H9 (cell line): Measurements from ENCODE around the gene SARS1. TPM values are rescaled to one million over a fixed set of nuclear protein-coding genes. Genes with fewer than 3 reads are reported as not detected.

Experiments used
- DNase-seq: peaks from one replicate; pipeline ENCODE4 v3.0.0-alpha.2; 2017
- H2AFZ ChIP-seq: one replicate; pipeline ENCODE4 v1.6.1; 2013; ENCODE audit warnings: mild to moderate bottlenecking, low read length, control low read depth, moderate library complexity
- H2AK5ac ChIP-seq: 2 replicates; pipeline ENCODE4 v1.6.1; 2013; ENCODE audit warnings: low read length, control low read depth, mixed read lengths; ENCODE audit not compliant: insufficient read length
- H2BK120ac ChIP-seq: one replicate; pipeline ENCODE4 v1.6.1; 2013; ENCODE audit warnings: low read depth, mild to moderate bottlenecking, low read length, control low read depth, inconsistent platforms; ENCODE audit not compliant: poor library complexity, severe bottlenecking
- H2BK12ac ChIP-seq: 2 replicates; pipeline ENCODE4 v1.6.1; 2013; ENCODE audit warnings: low read length, control low read depth, mixed read lengths, low read depth; ENCODE audit not compliant: insufficient read length
- H2BK15ac ChIP-seq: 2 replicates; pipeline ENCODE4 v1.6.1; 2013; ENCODE audit warnings: low read depth, low read length, control low read depth
- H2BK20ac ChIP-seq: one replicate; pipeline ENCODE4 v1.6.1; 2013; ENCODE audit warnings: low read depth, mild to moderate bottlenecking, low read length, control low read depth, inconsistent platforms; ENCODE audit not compliant: poor library complexity, severe bottlenecking
- H2BK5ac ChIP-seq: 2 replicates; pipeline ENCODE4 v1.6.1; 2013; ENCODE audit warnings: low read length, control low read depth, mixed read lengths; ENCODE audit not compliant: insufficient read length
- H3K14ac ChIP-seq: 2 replicates; pipeline ENCODE4 v1.6.1; 2013; ENCODE audit warnings: low read length, control low read depth; ENCODE audit not compliant: insufficient read depth
- H3K18ac ChIP-seq: 2 replicates; pipeline ENCODE4 v1.6.1; 2013; ENCODE audit warnings: low read depth, mild to moderate bottlenecking, mixed read lengths, low read length, control low read depth; ENCODE audit not compliant: insufficient read length
- H3K23ac ChIP-seq: 2 replicates; pipeline ENCODE4 v1.6.1; 2013; ENCODE audit warnings: low read length, control low read depth, mixed read lengths, low read depth; ENCODE audit not compliant: insufficient read length
- H3K23me2 ChIP-seq: 2 replicates; pipeline ENCODE4 v1.6.1; 2013; ENCODE audit warnings: low read depth, mild to moderate bottlenecking, mixed read lengths, low read length, control low read depth; ENCODE audit not compliant: insufficient read length, poor library complexity, severe bottlenecking
- H3K27ac ChIP-seq: 2 replicates; pipeline ENCODE4 v1.5.1; 2013; ENCODE audit warnings: low read length, control low read depth, mixed read lengths, low read depth; ENCODE audit not compliant: insufficient read length
- H3K27me3 ChIP-seq: 2 replicates; pipeline ENCODE4 v1.6.1; 2013; ENCODE audit warnings: low read length, control low read depth, inconsistent platforms; ENCODE audit not compliant: insufficient read depth
- H3K4ac ChIP-seq: 2 replicates; pipeline ENCODE4 v1.6.1; 2013; ENCODE audit warnings: low read depth, mild to moderate bottlenecking, control low read depth, inconsistent platforms, low read length, moderate library complexity
- H3K4me1 ChIP-seq: 2 replicates; pipeline ENCODE4 v1.6.1; 2013; ENCODE audit warnings: low read length, control low read depth, inconsistent platforms; ENCODE audit not compliant: insufficient read depth
- H3K4me2 ChIP-seq: 2 replicates; pipeline ENCODE4 v1.6.1; 2013; ENCODE audit warnings: low read length, control low read depth, mixed read lengths; ENCODE audit not compliant: insufficient read length, insufficient read depth
- H3K56ac ChIP-seq: 2 replicates; pipeline ENCODE4 v1.6.1; 2013; ENCODE audit warnings: low read depth, mild to moderate bottlenecking, mixed read lengths, low read length, control low read depth; ENCODE audit not compliant: insufficient read length
- H3K79me1 ChIP-seq: 2 replicates; pipeline ENCODE4 v1.6.1; 2013; ENCODE audit warnings: low read depth, mild to moderate bottlenecking, moderate library complexity, low read length, control low read depth, inconsistent platforms; ENCODE audit not compliant: insufficient read depth, poor library complexity, severe bottlenecking
- H3K79me2 ChIP-seq: 2 replicates; pipeline ENCODE4 v1.6.1; 2013; ENCODE audit warnings: low read length, control low read depth, inconsistent platforms; ENCODE audit not compliant: insufficient read depth
- H3K9ac ChIP-seq: 2 replicates; pipeline ENCODE4 v1.6.1; 2013; ENCODE audit warnings: low read length, control low read depth, mixed read lengths; ENCODE audit not compliant: insufficient read length; ENCODE audit errors: extremely low read depth
- H3K9me3 ChIP-seq: one replicate; pipeline ENCODE4 v1.6.1; 2013; ENCODE audit warnings: low read depth, low read length, inconsistent platforms; ENCODE audit not compliant: control insufficient read depth
- H3T11ph ChIP-seq: one replicate; pipeline ENCODE4 v1.6.1; 2013; ENCODE audit warnings: mild to moderate bottlenecking, low read length, control low read depth, inconsistent platforms
- H4K20me1 ChIP-seq: one replicate; pipeline ENCODE4 v1.6.1; 2013; ENCODE audit not compliant: control insufficient read depth, insufficient read length, insufficient read depth
- H4K5ac ChIP-seq: 2 replicates; pipeline ENCODE4 v1.6.1; 2013; ENCODE audit warnings: low read depth, mild to moderate bottlenecking, mixed read lengths, low read length, control low read depth; ENCODE audit not compliant: insufficient read length
- H4K8ac ChIP-seq: replicated peaks from 2 replicates; pipeline ENCODE4 v1.6.1; 2013; ENCODE audit warnings: low read length, control low read depth, mixed read lengths, low read depth; ENCODE audit not compliant: insufficient read length
- H4K91ac ChIP-seq: 2 replicates; pipeline ENCODE4 v1.6.1; 2013; ENCODE audit warnings: low read depth, mild to moderate bottlenecking, moderate library complexity, mixed read lengths, low read length, control low read depth; ENCODE audit not compliant: insufficient read length
- H3K27ac Mint-ChIP-seq, 3 experiments: 2 replicates in 2 of 3; 3 replicates in 1 of 3; pipeline ENCODE4 v1.8.0; 2020 to 2021; ENCODE audit warnings: mixed read lengths in 3 of 3, mild to moderate bottlenecking in 1 of 3, moderate library complexity in 1 of 3
- H3K27me3 Mint-ChIP-seq: 2 replicates; pipeline ENCODE4 v1.8.0; 2021; ENCODE audit warnings: low read depth, mild to moderate bottlenecking, moderate library complexity, mixed read lengths
- H3K36me3 Mint-ChIP-seq, 3 experiments: 2 replicates in 2 of 3; 3 replicates in 1 of 3; pipeline ENCODE4 v1.8.0; 2020 to 2021; ENCODE audit warnings: low read depth in 3 of 3, mixed read lengths in 3 of 3; ENCODE audit not compliant: insufficient read depth in 1 of 3
- H3K4me1 Mint-ChIP-seq, 2 experiments: 2 replicates each; pipeline ENCODE4 v1.8.0; 2020; ENCODE audit warnings: mixed read lengths in 2 of 2
- H3K4me3 Mint-ChIP-seq, 2 experiments: 2 replicates in 1 of 2; 3 replicates in 1 of 2; pipeline ENCODE4 v1.8.0; 2020 to 2021; ENCODE audit warnings: mild to moderate bottlenecking in 2 of 2, mixed read lengths in 2 of 2, moderate library complexity in 1 of 2
- H3K9me3 Mint-ChIP-seq, 2 experiments: 2 replicates in 1 of 2; 3 replicates in 1 of 2; pipeline ENCODE4 v1.8.0; 2020; ENCODE audit warnings: mild to moderate bottlenecking in 2 of 2, mixed read lengths in 2 of 2, moderate library complexity in 1 of 2
- WGBS: extraction: QIAGEN DNeasy Blood & Tissue Kit; methylation state at CpG from one replicate; pipeline ENCODE4 v1.1.7; 2013; ENCODE audit warnings: missing lambda C conversion rate, low lambda C conversion rate, mixed read lengths; ENCODE audit not compliant: insufficient read length; ENCODE audit errors: extremely low coverage; 5-methylcytosine and 5-hydroxymethylcytosine counted together
- total RNA-seq: library from RNA; stranded (reverse); gene quantifications from 2 replicates; pipeline ENCODE4 v1.2.1, GENCODE V29; 2021
- TF ChIP-seq, protein P1 (sequence below): fragments of 200-600 bp; sonication (generic); conservative IDR thresholded peaks from 3 replicates; pipeline ENCODE4 v1.8.0; 2021; ENCODE audit warnings: antibody characterized with exemption, mild to moderate bottlenecking

SARS1 gene
- total RNA-seq, 1 experiment from 2014 or later = 139 TPM

DNA sequence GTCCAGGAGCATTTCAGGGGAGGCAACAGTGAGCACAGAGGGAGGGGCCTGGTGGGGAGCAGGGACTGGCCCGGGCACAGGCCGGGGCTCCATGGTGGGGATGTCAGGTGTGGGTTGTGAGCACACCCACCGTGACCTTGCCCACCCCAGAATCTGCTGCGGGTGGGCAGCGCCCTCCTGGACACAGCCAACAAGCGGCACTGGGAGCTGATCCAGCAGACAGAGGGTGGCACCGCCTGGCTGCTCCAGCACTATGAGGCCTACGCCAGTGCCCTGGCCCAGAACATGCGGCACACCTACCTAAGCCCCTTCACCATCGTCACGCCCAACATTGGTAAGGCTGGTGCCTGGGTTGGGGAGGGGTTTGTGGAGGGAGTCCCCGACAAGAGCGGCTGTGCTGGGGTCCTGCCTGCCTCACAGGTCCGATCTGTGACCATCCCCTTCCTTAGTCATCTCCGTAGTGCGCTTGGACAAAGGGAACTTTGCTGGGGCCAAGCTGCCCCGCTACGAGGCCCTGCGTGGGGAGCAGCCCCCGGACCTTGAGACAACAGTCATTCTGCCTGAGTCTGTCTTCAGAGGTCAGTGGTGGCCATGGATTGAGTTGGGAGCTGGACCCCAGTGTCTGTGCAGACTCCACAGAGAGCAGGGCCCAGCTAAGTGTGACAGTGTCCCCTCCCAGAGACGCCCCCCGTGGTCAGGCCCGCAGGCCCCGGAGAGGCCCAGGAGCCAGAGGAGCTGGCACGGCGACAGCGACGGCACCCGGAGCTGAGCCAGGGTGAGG is 54.9 kb downstream of the SARS1 start:
- H3K9ac ChIP-seq = no peak overlapping the region
- H3K4ac ChIP-seq = no peak overlapping the region
- WGBS = no CpG with 5 or more reads among the region's 29 CpGs
- H2BK12ac ChIP-seq = no peak overlapping the region
- H2BK5ac ChIP-seq = no peak overlapping the region
- H4K8ac ChIP-seq = no peak overlapping the region
- no peak overlapping the region for H2AFZ ChIP-seq
- H2BK20ac ChIP-seq = no peak overlapping the region
- no peaks in the 10 kb centered on the region for H3K27me3 ChIP-seq
- H3K56ac ChIP-seq = no peak overlapping the region
- Mint-ChIP-seq H3K4me3 (no peak overlapping the region), H3K36me3 (peaks cover 9 to 59% (median 44%) of the 10 kb centered on the region in 3 experiments; a peak in 6 of 7 replicates), H3K27ac (no peak overlapping the region; a peak in 1 of 7 replicates), H3K9me3 (no peaks in the 10 kb centered on the region; a peak in 1 of 5 replicates), H3K27me3 (no peaks in the 10 kb centered on the region), H3K4me1 (peaks cover 2 to 4% of the 10 kb centered on the region in 2 experiments; a peak in 2 of 4 replicates)
- H3K23me2 ChIP-seq = no peaks in the 10 kb centered on the region
- H3K4me1 ChIP-seq = no peaks in the 10 kb centered on the region
- H4K5ac ChIP-seq = no peak overlapping the region
- no peak overlapping the region for H3K18ac ChIP-seq
- no peaks in the 10 kb centered on the region for H3K79me2 ChIP-seq
- no peak overlapping the region for H4K91ac ChIP-seq
- TF ChIP-seq, protein P1, sequence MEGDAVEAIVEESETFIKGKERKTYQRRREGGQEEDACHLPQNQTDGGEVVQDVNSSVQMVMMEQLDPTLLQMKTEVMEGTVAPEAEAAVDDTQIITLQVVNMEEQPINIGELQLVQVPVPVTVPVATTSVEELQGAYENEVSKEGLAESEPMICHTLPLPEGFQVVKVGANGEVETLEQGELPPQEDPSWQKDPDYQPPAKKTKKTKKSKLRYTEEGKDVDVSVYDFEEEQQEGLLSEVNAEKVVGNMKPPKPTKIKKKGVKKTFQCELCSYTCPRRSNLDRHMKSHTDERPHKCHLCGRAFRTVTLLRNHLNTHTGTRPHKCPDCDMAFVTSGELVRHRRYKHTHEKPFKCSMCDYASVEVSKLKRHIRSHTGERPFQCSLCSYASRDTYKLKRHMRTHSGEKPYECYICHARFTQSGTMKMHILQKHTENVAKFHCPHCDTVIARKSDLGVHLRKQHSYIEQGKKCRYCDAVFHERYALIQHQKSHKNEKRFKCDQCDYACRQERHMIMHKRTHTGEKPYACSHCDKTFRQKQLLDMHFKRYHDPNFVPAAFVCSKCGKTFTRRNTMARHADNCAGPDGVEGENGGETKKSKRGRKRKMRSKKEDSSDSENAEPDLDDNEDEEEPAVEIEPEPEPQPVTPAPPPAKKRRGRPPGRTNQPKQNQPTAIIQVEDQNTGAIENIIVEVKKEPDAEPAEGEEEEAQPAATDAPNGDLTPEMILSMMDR = no peak
- no peak overlapping the region for H3K23ac ChIP-seq
- no peak overlapping the region for H2AK5ac ChIP-seq
- H3K14ac ChIP-seq = no peak overlapping the region
- no peak for DNase-seq
- no peak overlapping the region for H2BK120ac ChIP-seq
- no peak overlapping the region for H3T11ph ChIP-seq
- H2BK15ac ChIP-seq = no peak overlapping the region
- no peaks in the 10 kb centered on the region for H4K20me1 ChIP-seq
- no peaks in the 10 kb centered on the region for H3K79me1 ChIP-seq
- H3K4me2 ChIP-seq = no peak overlapping the region
- H3K27ac ChIP-seq = no peak overlapping the region
- no peaks in the 10 kb centered on the region for H3K9me3 ChIP-seq
